OCI-LY3 (cell line): Measurements from ENCODE around the gene BRPF1.

ENCODE experiments used
- EZH2phosphoT487 ChIP-seq: fragments of 200-600 bp; shearing (Covaris generic); IDR thresholded peaks from 2 replicates; pipeline ENCODE4 v1.6.1; 2018; ENCODE audit warnings: antibody characterized with exemption, mixed run types, low read depth
- TF ChIP-seq, protein P1 (sequence below): fragments of 200-600, 300-600 bp; sonication (generic); IDR thresholded peaks from 2 replicates; pipeline ENCODE4 v1.5.1; 2014; ENCODE audit warnings: antibody characterized with exemption, low read length, low read depth

- TF ChIP-seq, protein P1, sequence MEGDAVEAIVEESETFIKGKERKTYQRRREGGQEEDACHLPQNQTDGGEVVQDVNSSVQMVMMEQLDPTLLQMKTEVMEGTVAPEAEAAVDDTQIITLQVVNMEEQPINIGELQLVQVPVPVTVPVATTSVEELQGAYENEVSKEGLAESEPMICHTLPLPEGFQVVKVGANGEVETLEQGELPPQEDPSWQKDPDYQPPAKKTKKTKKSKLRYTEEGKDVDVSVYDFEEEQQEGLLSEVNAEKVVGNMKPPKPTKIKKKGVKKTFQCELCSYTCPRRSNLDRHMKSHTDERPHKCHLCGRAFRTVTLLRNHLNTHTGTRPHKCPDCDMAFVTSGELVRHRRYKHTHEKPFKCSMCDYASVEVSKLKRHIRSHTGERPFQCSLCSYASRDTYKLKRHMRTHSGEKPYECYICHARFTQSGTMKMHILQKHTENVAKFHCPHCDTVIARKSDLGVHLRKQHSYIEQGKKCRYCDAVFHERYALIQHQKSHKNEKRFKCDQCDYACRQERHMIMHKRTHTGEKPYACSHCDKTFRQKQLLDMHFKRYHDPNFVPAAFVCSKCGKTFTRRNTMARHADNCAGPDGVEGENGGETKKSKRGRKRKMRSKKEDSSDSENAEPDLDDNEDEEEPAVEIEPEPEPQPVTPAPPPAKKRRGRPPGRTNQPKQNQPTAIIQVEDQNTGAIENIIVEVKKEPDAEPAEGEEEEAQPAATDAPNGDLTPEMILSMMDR: no peak
- TF ChIP-seq EZH2phosphoT487: no peak
These were observed 52.4 kb downstream of the BRPF1 start for GRCh38 chr3:9783954-9784353.
